GM18858 (cell line): ENCODE results near the gene TTC21A.

Experiments
- ATAC-seq: cut with Tn5 transposase; IDR thresholded peaks from one replicate; pipeline ENCODE4 v1.9.1; 2021; ENCODE audit not compliant: unreplicated experiment

TTC21A gene

DNA sequence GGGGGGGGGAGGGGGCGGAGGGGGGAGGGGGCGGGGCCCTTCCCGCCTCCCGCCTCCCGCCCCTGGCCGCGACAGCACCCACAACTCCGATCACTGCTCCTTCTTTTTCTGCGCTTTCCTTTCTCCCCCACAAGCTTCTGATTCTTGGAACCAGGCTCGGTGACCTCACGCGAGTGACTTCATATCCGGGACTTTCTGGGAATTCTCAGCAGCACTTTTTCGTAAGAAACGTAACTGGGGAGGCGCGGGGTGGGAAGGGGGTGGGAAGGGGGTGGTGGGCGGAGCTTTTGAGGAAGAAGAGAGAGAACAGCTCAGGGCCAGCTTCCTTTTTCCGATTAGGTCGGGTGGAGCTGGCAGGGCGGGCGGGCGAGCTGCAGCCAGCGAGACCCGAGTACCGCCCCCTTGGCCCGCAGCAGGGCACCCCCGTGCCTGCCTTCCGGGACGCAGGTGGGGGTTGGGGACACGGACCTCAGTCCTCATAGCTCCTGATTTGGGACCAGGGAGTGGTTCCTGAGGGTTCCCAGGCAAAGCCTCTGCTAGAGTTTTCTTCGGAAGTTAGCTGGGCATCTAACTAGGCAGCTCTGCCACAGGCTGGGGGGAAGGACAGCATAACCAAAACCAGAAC is 70.3 kb downstream of the TTC21A start:
- no peak for ATAC-seq

DNA sequence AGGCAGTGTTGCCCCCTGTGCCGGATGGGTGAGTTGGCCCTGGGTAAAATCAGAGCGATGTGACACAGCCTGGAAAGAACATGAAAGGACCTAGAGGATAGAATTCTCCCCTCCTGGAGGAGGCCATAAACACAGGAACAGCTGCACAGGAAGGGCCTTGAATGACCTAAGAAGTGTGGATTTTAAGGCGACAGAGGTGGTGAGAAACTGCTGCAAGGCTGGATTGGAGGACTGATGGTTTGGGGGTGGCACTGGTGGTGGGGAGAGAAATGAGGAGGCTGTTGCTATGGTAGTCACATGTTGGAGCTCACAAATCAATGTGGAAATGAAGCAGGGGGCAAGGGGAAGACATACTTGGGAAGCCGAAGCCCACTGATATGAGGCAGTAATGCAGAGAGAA is 71.1 kb downstream of the TTC21A start:
- ATAC-seq, result no peak

DNA sequence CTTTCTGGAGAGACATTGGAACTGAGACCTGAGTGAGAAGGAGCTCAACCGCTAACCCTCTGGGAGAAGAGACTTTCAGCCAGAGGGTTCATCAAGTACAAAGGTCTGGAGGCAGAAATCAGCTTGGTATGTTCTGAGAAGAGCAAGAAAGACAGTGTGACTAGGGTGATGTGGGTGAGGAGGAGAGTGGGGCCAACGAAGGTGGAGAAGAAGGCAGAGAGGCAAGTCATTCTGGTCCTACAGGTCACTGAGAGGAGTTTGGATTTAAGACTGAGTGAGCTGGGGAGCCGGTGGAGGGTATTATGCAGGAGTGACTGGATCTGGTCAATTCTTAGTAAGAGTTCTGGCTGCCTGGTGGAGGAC is 72.7 kb downstream of the TTC21A start:
- ATAC-seq, result no peak

DNA sequence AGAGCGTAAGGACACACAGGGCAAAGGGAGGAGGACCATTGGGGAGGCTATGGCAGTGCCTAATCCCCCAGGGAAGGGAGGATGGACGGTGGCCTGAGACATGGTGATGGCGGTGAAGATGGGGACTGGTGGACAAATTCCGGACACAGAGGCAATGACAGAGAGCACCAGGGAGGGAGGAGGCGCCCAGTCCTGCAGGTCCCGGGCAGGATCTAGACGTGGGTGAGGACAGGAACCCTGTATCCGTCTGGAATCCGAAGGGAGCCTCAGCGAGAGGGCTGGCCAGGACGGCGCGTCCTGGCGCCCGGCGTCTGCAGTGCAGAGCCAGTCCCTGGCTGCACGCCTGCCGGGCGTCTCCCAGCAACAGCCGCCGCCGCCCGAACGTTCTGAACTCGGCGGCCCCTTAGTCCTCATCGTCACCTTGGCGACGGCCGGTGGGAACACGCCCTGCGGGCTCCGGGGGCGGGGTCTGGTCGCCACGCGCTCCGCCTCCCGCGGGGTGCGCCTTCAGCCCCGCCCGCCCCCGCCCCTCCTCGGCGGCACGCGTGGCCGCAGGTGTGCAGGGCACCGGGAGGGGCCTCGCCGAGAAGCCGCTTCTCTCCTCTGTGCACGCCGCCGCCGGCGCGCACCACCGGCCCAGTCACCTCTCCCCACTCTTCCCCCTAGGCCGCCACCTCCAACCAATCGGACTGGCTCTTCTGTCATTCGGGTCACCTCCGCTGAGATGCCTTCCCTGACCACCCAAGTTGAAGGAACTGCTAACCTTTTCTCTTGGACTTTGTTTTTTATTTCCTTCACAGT is 73.3 kb downstream of the TTC21A start:
- peak; percentile 91 for ATAC-seq

DNA sequence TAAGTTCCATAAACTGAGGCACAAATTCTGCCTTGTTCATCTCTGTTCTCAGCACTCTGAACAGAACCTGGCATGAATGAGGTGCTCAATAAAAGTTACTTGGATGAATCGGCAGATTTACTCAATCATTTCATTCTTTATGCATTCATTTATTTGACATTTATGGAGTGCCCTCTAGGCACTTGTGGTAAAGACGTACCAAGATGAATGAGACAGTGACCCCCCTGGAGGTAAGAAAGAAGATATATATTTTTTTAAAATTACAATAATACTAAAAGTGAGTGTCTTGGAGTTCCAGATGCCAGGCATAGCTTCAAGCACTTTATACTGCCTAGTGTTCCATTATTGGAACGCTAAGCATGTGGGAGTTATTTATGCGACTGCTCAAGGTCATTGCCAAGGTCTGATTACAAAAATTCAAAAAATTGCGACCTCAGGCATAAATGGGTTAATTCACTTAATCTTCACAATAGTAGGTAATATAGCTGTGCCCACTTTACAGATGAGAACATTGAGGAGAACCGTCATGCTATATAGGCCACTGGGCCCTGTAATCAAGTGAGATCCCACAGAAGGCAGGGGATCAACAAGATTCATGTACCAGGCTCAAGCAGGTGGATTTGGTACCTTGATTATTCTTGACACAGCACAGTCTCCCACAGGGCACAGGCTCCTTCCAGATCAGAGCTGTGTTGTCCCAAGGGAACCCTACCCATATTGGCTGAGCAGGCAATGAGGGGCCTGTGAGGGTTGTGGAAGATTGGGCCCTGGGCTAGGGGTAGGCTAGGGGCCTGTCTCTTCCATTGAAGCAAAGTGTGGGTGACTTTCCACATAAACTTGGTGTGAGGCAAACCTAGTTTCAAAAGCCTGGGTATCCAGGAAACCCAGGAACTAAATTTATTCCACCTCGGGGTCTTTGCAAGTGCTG is 74.2 kb downstream of the TTC21A start:
- no peak for ATAC-seq

DNA sequence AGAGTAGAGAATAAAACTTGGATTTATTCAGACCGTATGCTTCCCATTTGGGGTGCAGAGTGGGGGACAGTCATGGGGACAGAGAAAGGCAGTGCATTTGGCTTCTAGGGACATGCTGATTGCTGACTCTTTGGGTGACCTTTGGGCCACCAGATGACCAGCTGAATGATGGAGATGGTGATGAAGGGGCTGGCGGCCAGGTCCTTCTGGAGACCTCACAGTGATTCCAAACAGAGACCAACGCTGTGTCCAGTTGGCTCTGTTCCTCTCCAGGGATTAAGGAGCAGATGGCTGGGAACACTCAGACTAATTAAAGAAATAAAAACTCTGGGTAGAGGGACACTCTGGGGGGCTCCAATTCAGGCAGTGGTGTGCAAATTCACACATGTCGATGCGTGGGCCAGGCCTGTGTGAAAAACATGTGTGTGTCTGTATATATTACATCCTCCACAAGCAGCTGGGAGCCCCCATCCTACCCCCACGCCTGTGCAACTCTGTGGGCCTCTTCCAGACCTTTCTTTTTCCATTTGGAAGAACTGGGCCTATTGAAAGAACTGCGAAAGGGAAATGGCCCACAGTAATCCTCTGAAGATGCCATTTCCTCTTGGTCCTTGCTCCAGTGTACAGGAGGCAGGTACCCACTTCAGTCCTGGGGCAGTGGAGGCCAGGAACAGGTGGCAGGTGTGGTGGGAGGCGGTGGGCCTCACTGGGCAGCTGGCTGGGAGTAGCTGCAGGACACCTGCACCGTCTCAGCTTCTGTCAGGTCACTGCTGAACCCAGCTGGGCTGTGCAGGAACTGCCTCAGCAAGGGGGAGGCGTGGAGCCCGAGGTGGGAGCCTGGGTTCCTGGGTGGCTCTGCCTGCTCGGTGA is 76.0 kb downstream of the TTC21A start:
- ATAC-seq, result no peak

DNA sequence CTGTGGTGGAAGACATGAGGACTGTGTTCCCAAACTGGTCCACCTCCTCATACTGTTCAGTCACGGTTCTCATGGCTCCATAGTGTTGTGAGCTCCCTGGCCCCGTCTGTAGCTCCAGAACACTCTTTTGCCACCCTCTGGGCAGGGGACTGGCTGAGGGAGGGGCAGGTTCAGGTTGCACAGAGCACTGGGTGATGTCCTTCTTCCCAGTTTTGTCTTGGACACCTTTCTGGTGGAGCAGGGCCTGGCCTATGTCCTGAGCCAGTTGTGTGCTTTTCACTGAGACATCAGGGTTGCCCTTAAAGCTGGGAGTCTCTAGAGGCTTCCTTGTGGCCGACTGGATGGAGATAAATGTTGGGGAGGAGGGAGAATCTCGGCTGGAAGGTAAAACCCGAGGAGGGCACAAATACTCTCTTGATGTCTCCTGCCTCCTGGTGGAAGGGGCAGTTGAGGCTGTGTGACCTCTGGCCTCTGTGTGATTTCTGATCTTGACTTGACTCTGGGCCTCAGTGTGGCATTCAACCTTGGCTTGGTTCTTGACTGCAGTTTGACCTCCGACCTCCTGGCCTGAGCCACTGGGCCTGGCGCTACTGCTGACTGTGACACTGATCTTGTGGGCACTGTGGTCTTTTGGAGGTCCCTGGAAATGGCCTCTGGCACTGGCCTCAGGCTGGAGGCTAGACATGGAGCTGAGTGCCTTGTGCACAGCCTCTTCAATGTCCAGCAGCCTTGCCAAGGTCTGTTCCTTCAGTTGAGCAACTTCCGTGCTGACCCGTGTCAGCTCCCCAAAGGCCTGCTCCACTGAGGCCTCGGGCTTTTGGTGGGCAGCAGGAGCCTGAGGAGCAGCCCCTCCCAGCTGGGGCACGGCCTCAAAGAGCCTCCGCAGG is 76.8 kb downstream of the TTC21A start:
- no peak for ATAC-seq

DNA sequence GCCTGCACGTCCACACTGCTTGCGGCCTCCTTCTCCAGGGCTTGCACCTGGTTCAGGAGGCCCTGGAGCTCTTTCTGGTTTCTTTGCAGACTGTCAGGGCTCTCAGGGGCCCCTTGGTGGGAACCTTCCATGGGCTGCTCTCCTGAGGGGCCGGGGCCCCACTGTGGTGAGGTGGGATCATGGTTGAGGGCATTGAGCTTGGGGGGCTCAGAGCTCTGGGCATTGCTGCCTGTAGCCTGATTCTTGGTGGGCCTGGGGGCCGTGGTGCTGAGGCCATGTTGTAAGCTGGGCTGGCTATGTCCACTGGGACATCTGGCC is 77.4 kb downstream of the TTC21A start:
- ATAC-seq, result no peak

DNA sequence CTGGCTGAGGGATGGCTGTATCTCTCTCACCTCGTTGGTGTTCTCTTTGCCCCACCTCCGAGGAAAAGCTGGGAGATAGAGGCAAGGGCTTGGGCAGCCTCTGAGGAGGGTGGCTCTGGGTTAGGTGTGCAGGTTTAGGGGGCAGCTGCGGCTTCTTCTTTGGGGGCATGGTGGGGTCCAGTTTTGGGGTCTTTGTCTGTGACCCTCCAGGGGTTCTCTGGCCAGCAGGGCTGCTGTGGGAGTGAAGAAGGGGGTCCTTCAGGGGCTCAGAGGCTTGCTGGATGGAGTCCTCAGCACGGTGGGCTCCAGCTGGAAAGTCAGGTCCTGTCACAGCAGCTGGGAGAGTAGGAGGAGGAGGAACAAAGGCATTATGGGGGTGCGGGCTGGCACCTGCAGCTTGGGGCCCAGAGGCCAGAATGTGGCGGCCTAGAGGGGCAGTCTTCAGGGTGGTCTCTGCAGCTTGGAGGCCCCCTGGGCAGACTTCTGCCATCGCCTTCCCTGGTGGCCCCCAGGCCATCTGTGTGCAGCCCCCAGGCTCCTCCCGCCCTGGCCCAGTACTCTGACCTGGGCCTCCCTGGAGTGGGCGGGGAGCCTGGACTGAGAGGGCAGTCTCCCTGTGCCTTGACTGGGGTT is 78.0 kb downstream of the TTC21A start:
- ATAC-seq, result no peak

DNA sequence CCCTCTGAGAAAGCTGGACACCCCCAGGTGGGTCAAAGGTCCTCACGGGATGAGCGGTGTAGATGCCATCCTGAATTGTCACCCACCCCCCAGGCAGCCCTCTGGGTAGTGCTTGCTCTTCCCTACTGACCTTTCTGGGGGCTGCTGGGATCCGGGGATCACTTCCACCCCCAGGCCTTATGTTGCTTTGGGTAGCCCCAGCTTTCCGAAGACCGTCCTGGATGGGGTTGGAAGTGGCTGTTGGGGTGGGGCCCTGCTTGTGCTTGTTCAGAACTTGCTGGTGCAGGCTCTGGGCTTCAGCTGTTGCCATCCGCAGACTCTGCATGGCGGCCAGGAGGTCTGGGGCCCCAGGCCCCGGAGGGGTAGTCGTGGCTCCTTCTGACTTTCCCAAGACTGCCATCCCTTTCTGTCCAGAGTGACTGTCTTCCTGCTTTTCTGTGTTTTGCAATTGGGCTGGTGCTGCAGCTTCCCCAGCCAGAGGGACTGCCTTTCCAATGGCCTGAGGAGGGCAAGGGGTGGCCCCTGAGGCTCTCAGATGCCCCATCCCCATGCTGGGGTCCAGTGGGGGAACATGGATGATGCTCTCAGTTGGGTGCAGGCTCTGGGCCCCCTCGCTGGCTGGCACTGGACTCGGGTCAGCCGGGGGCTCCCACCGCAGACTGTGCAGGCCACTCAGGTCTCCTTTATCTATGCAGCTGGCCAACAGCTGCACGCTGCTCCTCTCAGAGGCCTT is 78.6 kb downstream of the TTC21A start:
- ATAC-seq, result no peak

DNA sequence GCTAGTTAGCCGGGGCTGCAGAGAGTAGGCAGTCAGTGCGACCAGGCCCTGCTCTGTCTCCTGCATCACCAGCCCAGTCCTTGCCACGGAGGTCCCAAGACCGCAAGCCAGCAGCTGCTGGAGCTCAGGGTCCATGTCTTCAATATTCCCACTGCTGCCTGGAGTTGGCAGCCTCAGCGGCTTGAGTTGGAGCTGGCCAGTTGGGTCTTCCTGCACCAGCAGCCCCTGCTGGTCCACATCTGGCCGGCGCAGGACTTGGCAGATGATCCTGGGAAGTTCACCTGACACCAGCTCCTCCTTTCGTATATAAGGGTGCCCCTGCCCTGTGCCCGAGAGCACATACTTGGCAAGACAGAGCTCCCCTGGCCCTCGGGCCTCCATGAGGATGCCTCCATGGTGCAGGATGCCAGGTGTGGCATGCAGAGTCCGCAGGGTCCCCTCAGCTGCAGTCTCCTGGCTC is 79.2 kb downstream of the TTC21A start:
- ATAC-seq, result no peak

DNA sequence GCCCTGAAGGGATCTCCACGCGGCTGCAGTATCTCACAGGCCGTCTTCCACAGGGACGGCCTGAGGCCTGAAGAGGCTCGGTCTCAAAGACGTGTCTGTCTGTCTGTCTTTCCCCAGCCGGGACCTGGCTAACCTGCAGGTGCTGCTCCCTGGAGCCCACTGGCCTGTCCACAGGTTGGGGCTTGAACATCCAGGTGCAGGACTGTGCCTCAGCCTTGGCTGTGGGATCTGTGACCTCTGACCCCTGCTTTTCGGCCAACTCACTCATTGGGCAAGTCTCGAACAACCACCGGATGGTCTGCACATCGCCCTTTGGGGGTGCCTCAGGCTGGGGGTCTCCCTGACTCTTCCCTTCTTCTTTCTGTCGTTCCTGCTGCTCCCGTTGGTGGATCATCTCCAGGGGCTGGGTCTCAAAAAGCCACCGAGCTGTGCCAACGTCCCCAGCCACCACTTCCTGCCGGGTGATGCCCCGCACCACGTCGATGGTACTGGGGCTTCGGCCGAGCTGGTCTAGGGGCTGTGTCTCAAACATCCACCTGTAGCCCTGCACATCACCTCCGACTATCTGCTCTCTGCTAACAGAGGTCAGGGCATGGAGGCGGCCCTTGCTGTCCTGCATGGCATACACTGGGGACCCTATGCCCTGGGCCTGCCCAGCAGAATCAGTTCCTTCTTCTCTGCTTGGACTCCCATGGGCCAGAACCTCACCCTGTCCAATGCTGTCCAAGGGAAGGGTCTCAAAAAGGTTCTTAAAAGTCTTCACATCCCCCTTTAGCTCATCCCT is 80.1 kb downstream of the TTC21A start:
- ATAC-seq, result no peak
